GM18505 (cell line): Measurements from ENCODE around the gene BCL2L1.

Experiments used
- ATAC-seq: cut with Tn5 transposase; IDR thresholded peaks from one replicate; pipeline ENCODE4 v1.9.1; 2021; ENCODE audit not compliant: unreplicated experiment
- POLR2A ChIP-seq: IDR thresholded peaks from 4 replicates; pipeline ENCODE4 v1.6.1; 2011; ENCODE audit warnings: borderline replicate concordance; ENCODE audit not compliant: insufficient read depth, insufficient read length; ENCODE audit errors: extremely low read depth

Gene BCL2L1

GRCh38 chr20:31698803-31699718 lies 23.6 kb downstream of the BCL2L1 start:
- no peak for TF ChIP-seq POLR2A
- peak; percentile 93 for ATAC-seq

- no peak for TF ChIP-seq POLR2A
- no peak for ATAC-seq
Observed at GRCh38 chr20:31698243-31698802, 24.3 kb downstream of the BCL2L1 start.

GRCh38 chr20:31695849-31696804 lies 26.5 kb downstream of the BCL2L1 start:
- no peak for ATAC-seq

GRCh38 chr20:31694842-31695593 lies 27.6 kb downstream of the BCL2L1 start:
- no peak for ATAC-seq
- TF ChIP-seq POLR2A: no peak

More at GRCh38 chr20:31695849-31696804, 26.5 kb downstream of the BCL2L1 start:
- TF ChIP-seq POLR2A: no peak

- no peak for ATAC-seq
- TF ChIP-seq POLR2A: no peak
Observed at GRCh38 chr20:31693987-31694661, 28.5 kb downstream of the BCL2L1 start.

- no peak for TF ChIP-seq POLR2A
- no peak for ATAC-seq
Observed at GRCh38 chr20:31693402-31693801, 29.3 kb downstream of the BCL2L1 start.

GRCh38 chr20:31691646-31692275 lies 30.9 kb downstream of the BCL2L1 start:
- ATAC-seq: peak; percentile 52
- no peak for TF ChIP-seq POLR2A

GRCh38 chr20:31690124-31690666 lies 32.5 kb downstream of the BCL2L1 start:
- ATAC-seq: no peak
- TF ChIP-seq POLR2A: no peak

GRCh38 chr20:31689141-31689540 lies 33.5 kb downstream of the BCL2L1 start:
- TF ChIP-seq POLR2A: no peak
- no peak for ATAC-seq

GRCh38 chr20:31687777-31688176 lies 34.9 kb downstream of the BCL2L1 start:
- no peak for ATAC-seq
- TF ChIP-seq POLR2A: no peak

- TF ChIP-seq POLR2A: no peak
- no peak for ATAC-seq
Observed at GRCh38 chr20:31685853-31686643, 36.6 kb downstream of the BCL2L1 start.
